ENCODE results near the gene CDC42BPA. TPM values are rescaled to one million over a fixed set of nuclear protein-coding genes. Genes with fewer than 3 reads are reported as not detected.
"Not testable (repeated sequence)": the region's sequence is repeated elsewhere in the genome, so short reads cannot be mapped to it uniquely, and the experiment has no call there.

CDC42BPA gene
- total and polyA plus RNA-seq, 9 of the 15 experiments (the other 6 are each of a cell fraction or from before 2014, with no cell fraction given): 8.0 to 77.5 (median 52.1) TPM

DNA sequence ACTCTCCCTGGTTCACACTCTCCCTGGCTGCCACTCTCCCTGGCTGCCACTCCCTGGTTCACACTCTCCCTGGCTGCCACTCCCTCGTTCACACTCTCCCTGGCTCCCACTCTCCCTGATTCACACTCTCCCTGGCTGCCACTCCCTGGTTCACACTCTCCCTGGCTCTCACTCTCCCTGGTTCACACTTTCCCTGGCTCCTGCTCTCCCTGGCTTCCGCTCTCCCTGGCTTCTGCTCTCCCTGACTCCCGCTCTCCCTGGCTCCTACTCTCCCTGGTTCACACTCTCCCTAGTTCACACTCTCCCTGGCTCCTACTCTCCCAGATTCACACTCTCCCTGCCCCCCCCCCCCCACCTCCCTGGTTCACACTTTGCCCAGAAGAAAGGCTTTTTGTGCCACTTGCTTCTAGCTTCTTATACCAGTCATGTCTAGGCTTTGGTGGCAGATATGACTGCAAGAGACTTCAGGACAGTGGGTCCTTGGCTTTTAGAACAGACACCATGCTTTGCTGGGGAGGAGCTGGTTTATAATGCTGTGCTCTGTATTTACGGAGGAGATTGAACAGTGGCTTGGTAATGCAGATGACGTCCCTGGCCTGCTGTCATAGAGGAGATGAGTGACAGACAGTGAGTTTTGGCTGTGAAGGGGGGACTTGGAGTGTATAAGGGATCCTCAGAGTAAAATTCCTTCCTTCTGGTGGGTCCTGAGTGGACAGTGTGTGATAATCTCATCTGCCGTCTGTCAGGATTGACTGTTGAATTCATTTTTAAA lies 361.2 kb downstream of the CDC42BPA start (continued):
- TF ChIP-seq, protein P1, sequence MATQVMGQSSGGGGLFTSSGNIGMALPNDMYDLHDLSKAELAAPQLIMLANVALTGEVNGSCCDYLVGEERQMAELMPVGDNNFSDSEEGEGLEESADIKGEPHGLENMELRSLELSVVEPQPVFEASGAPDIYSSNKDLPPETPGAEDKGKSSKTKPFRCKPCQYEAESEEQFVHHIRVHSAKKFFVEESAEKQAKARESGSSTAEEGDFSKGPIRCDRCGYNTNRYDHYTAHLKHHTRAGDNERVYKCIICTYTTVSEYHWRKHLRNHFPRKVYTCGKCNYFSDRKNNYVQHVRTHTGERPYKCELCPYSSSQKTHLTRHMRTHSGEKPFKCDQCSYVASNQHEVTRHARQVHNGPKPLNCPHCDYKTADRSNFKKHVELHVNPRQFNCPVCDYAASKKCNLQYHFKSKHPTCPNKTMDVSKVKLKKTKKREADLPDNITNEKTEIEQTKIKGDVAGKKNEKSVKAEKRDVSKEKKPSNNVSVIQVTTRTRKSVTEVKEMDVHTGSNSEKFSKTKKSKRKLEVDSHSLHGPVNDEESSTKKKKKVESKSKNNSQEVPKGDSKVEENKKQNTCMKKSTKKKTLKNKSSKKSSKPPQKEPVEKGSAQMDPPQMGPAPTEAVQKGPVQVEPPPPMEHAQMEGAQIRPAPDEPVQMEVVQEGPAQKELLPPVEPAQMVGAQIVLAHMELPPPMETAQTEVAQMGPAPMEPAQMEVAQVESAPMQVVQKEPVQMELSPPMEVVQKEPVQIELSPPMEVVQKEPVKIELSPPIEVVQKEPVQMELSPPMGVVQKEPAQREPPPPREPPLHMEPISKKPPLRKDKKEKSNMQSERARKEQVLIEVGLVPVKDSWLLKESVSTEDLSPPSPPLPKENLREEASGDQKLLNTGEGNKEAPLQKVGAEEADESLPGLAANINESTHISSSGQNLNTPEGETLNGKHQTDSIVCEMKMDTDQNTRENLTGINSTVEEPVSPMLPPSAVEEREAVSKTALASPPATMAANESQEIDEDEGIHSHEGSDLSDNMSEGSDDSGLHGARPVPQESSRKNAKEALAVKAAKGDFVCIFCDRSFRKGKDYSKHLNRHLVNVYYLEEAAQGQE (IDR thresholded peaks at IDR 0.05; ENCODE audit: borderline replicate concordance): no peak
- TF ChIP-seq, protein P1 (CRISPR knock-in tag; IDR thresholded peaks at IDR 0.05; ENCODE audit: low read depth): no peak
- TF ChIP-seq HMG20B (CRISPR knock-in tag; IDR thresholded peaks at IDR 0.05): no peak
- TF ChIP-seq, protein P2, sequence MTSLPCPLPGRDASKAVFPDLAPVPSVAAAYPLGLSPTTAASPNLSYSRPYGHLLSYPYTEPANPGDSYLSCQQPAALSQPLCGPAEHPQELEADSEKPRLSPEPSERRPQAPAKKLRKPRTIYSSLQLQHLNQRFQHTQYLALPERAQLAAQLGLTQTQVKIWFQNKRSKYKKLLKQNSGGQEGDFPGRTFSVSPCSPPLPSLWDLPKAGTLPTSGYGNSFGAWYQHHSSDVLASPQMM (CRISPR knock-in tag; IDR thresholded peaks at IDR 0.05): no peak
- no peak for TF ChIP-seq ZNF197 (CRISPR knock-in tag; IDR thresholded peaks at IDR 0.05; ENCODE audit: low read depth)
- TF ChIP-seq ILK (tag; IDR thresholded peaks at IDR 0.05; ENCODE audit: borderline replicate concordance, low read depth): no peak

GRCh38 chr1:226955857-226956256 lies 362.4 kb downstream of the CDC42BPA start:
- POLR2A ChIA-PET; intact Hi-C loops (cut with micrococcal nuclease); H3K27ac ChIP-seq (ENCODE audit: extremely low read depth, low read depth, low read length); H3K9me1 ChIP-seq (ENCODE audit: control insufficient read depth, insufficient read depth, low read length); H3K36me3 ChIP-seq (ENCODE audit: control insufficient read depth, insufficient read depth, low read length); H3K27me3 ChIP-seq (ENCODE audit: control insufficient read depth in 2 of 2, insufficient read depth in 2 of 2, low read length in 2 of 2); DNase-seq (ENCODE audit: extremely low read depth in 1 of 4, low spot score in 3 of 4); ATAC-seq; H3K9ac ChIP-seq (ENCODE audit: insufficient read depth in 1 of 2, low read depth in 2 of 2, low read length in 2 of 2); in situ Hi-C loops (cut with MboI); CTCF ChIA-PET (ENCODE audit: low intra/inter-chr PET ratio); H3K4me3 ChIP-seq; BruUV-seq (replicated peaks); H4K20me1 ChIP-seq (replicated peaks; ENCODE audit: control insufficient read depth, insufficient read depth, low read length); H2AFZ ChIP-seq (ENCODE audit: low read depth, low read length); H3K4me2 ChIP-seq (ENCODE audit: insufficient read depth, low read length); FAIRE-seq; H3K4me1 ChIP-seq (replicated peaks in 1 of 2; ENCODE audit: control insufficient read depth in 2 of 2, insufficient read depth in 2 of 2, low read length in 2 of 2); H3K9me3 ChIP-seq (replicated peaks; ENCODE audit: control insufficient read depth, insufficient read depth, low read depth, low read length): not testable (repeated sequence)
- 86% methylated on average over 2 of the region's 2 CpGs for WGBS (ENCODE audit: insufficient coverage, low coverage, missing lambda C conversion rate)
- H3K79me2 ChIP-seq (ENCODE audit: control insufficient read depth, insufficient read depth, low read length): peaks cover 27% of the 10 kb centered on the region
